OCI-LY1 (cell line): ENCODE measurements around the gene WWOX.

ENCODE experiments used
- H2AFZ ChIP-seq: fragments of 200-600 bp; sonication (generic), shearing (Covaris generic); 2 replicates; pipeline ENCODE4 v1.6.0; 2014; ENCODE audit warnings: antibody characterized with exemption, mild to moderate bottlenecking, low read length
- H3F3A ChIP-seq: fragments of 200-600 bp; sonication (generic), shearing (Covaris generic); 2 replicates; pipeline ENCODE4 v1.6.0; 2014; ENCODE audit warnings: mild to moderate bottlenecking, antibody characterized with exemption, low read length, moderate library complexity; ENCODE audit not compliant: insufficient read depth
- H3K27ac ChIP-seq: fragments of 200-600 bp; sonication (generic); 2 replicates; pipeline ENCODE4 v1.5.1; 2014; ENCODE audit warnings: low read length, mixed run types, mild to moderate bottlenecking, low read depth; ENCODE audit not compliant: poor library complexity, severe bottlenecking
- H3K27me3 ChIP-seq: fragments of 200-600 bp; sonication (generic); 2 replicates; pipeline ENCODE4 v1.6.0; 2014; ENCODE audit warnings: antibody characterized with exemption, mild to moderate bottlenecking, low read length, moderate library complexity; ENCODE audit not compliant: insufficient read depth
- H3K36me3 ChIP-seq: fragments of 200-600 bp; sonication (generic); 2 replicates; pipeline ENCODE4 v1.6.1; 2014; ENCODE audit warnings: mild to moderate bottlenecking, antibody characterized with exemption, low read length, moderate library complexity, mixed read lengths; ENCODE audit not compliant: insufficient read depth
- H3K4me1 ChIP-seq: fragments of 200-600 bp; sonication (generic); 2 replicates; pipeline ENCODE4 v1.5.1; 2014; ENCODE audit warnings: mild to moderate bottlenecking, low read length, moderate library complexity; ENCODE audit not compliant: insufficient read depth, severe bottlenecking
- H3K4me2 ChIP-seq: fragments of 200-600 bp; sonication (generic), shearing (Covaris generic); 2 replicates; pipeline ENCODE4 v1.6.1; 2014; ENCODE audit warnings: low read length
- H3K4me3 ChIP-seq: fragments of 200-600 bp; sonication (generic); 2 replicates; pipeline ENCODE4 v1.5.1; 2014; ENCODE audit warnings: low read length, low read depth, mild to moderate bottlenecking, mixed read lengths; ENCODE audit not compliant: poor library complexity, severe bottlenecking
- H3K79me2 ChIP-seq: fragments of 200-600 bp; shearing (Covaris generic); 2 replicates; pipeline ENCODE4 v1.6.1; 2016; ENCODE audit warnings: mixed run types, low read length, mixed read lengths; ENCODE audit not compliant: insufficient read depth
- H3K9ac ChIP-seq: fragments of 200-600 bp; sonication (generic), shearing (Covaris generic); 2 replicates; pipeline ENCODE4 v1.6.1; 2014; ENCODE audit warnings: mild to moderate bottlenecking, low read length, mixed read lengths
- H3K9me2 ChIP-seq: fragments of 200-600 bp; sonication (generic), shearing (Covaris generic); 2 replicates; pipeline ENCODE4 v1.6.1; 2014; ENCODE audit warnings: low read depth, mild to moderate bottlenecking, low read length, mixed read lengths
- H3K9me3 ChIP-seq: fragments of 200-600 bp; shearing (Covaris generic); 2 replicates; pipeline ENCODE4 v1.6.1; 2014; ENCODE audit warnings: low read length, mixed read lengths
- H4K20me1 ChIP-seq: fragments of 200-600 bp; sonication (generic), shearing (Covaris generic); 2 replicates; pipeline ENCODE4 v1.6.0; 2016; ENCODE audit warnings: mild to moderate bottlenecking, low read length; ENCODE audit not compliant: insufficient read depth
- CTCF ChIP-seq: fragments of 200-600 bp; sonication (generic), shearing (Covaris generic); IDR thresholded peaks from 2 replicates; pipeline ENCODE4 v1.5.1; 2017; ENCODE audit warnings: mild to moderate bottlenecking, antibody characterized with exemption, low read length, moderate library complexity, mixed read lengths
- EZH2 ChIP-seq: fragments of 200-600 bp; sonication (generic), shearing (Covaris generic); IDR thresholded peaks from 2 replicates; pipeline ENCODE4 v1.8.0; 2017; ENCODE audit warnings: borderline replicate concordance, mixed run types, mild to moderate bottlenecking, antibody characterized with exemption, low read length, moderate library complexity, mixed read lengths

WWOX gene

GRCh38 chr16:78594191-78594590, 494.7 kb downstream of the WWOX start:
- no peak overlapping the region for H3K4me3 ChIP-seq
- no peaks in the 10 kb centered on the region for H3K79me2 ChIP-seq
- no peak overlapping the region for H2AFZ ChIP-seq
- no peaks in the 10 kb centered on the region for H3K4me1 ChIP-seq
- no peak overlapping the region for H3K4me2 ChIP-seq
- no peaks in the 10 kb centered on the region for H4K20me1 ChIP-seq
- H3K9me2 ChIP-seq = no peaks in the 10 kb centered on the region
- H3K27ac ChIP-seq = no peak overlapping the region
- no peak for TF ChIP-seq EZH2
- TF ChIP-seq CTCF = no peak
- H3K36me3 ChIP-seq = no peaks in the 10 kb centered on the region
- no peaks in the 10 kb centered on the region for H3F3A ChIP-seq
- no peaks in the 10 kb centered on the region for H3K27me3 ChIP-seq
- no peak overlapping the region for H3K9ac ChIP-seq
- no peaks in the 10 kb centered on the region for H3K9me3 ChIP-seq

GRCh38 chr16:78596348-78596995, 497.0 kb downstream of the WWOX start:
- Histone ChIP-seq H2AFZ (no peak overlapping the region), H4K20me1 (no peaks in the 10 kb centered on the region), H3K4me2 (no peak overlapping the region), H3K9ac (no peak overlapping the region), H3K36me3 (no peaks in the 10 kb centered on the region), H3K9me2 (no peaks in the 10 kb centered on the region), H3K79me2 (no peaks in the 10 kb centered on the region), H3K9me3 (no peaks in the 10 kb centered on the region), H3K27ac (no peak overlapping the region), H3K4me3 (no peak overlapping the region), H3K27me3 (no peaks in the 10 kb centered on the region), H3F3A (no peaks in the 10 kb centered on the region), H3K4me1 (no peaks in the 10 kb centered on the region)
- TF ChIP-seq CTCF (no peak), EZH2 (no peak)

GRCh38 chr16:78596996-78597422, 497.6 kb downstream of the WWOX start:
- no peak overlapping the region for H3K4me3 ChIP-seq
- H3F3A ChIP-seq = no peaks in the 10 kb centered on the region
- no peak for TF ChIP-seq EZH2
- no peak for TF ChIP-seq CTCF
- H3K4me2 ChIP-seq = no peak overlapping the region
- no peaks in the 10 kb centered on the region for H3K36me3 ChIP-seq
- H4K20me1 ChIP-seq = no peaks in the 10 kb centered on the region
- H3K27ac ChIP-seq = no peak overlapping the region
- no peaks in the 10 kb centered on the region for H3K4me1 ChIP-seq
- H3K9me2 ChIP-seq = no peaks in the 10 kb centered on the region
- no peaks in the 10 kb centered on the region for H3K79me2 ChIP-seq
- no peak overlapping the region for H2AFZ ChIP-seq
- no peaks in the 10 kb centered on the region for H3K27me3 ChIP-seq
- no peak overlapping the region for H3K9ac ChIP-seq
- H3K9me3 ChIP-seq = no peaks in the 10 kb centered on the region
